HepG2 (cell line): ENCODE measurements around the gene TBCEL. TPM values are rescaled to one million over a fixed set of nuclear protein-coding genes. Genes with fewer than 3 reads are reported as not detected.
"Not testable (repeated sequence)": the region's sequence is repeated elsewhere in the genome, so short reads cannot be mapped to it uniquely, and the experiment has no call there.

Experiments
- ATAC-seq: fragments of 200-7000 bp; cut with Tn5 transposase; 3 replicates; pipeline ENCODE4 v1.9.1; 2020; ENCODE audit warnings: mild to moderate bottlenecking, moderate library complexity
- BruUV-seq: library from RNA; stranded (reverse); fragments of 400-500 nt; replicated peaks from 2 replicates; lab custom pipeline; 2021; lab: Mats Ljungman, UMichigan
- CTCF ChIA-PET: fragments of 300-600 bp; formaldehyde crosslinking; extraction: SDS; loops from one replicate; lab custom pipeline; 2021; ENCODE audit warnings: low total read pairs, inconsistent platforms, low intra/inter-chr PET ratio; lab: Yijun Ruan, JAX
- POLR2A ChIA-PET: fragments of 350-600 bp; sonication (Branson Sonifier 250); formaldehyde crosslinking; loops from one replicate; lab custom pipeline; 2020; ENCODE audit warnings: antibody characterized with exemption, inconsistent platforms; lab: Yijun Ruan, JAX
- DNase-seq: peaks from one replicate; pipeline ENCODE4 v3.0.0-alpha.2; 2015; ENCODE audit warnings: low spot score
- FAIRE-seq: peaks from 3 replicates; lab custom pipeline; 2011; peaks lifted over from hg19 to GRCh38; lab: Jason Lieb, UNC
- H2AFZ ChIP-seq: one replicate; pipeline ENCODE4 v1.6.1; 2011; ENCODE audit warnings: low read length, inconsistent platforms
- H3K27ac ChIP-seq: fragments of 300-600 bp; 3 replicates; pipeline ENCODE4 v1.8.0; 2011; ENCODE audit warnings: mixed run types, mild to moderate bottlenecking, mixed read lengths, low read length, inconsistent platforms; ENCODE audit not compliant: insufficient read depth; ENCODE audit errors: extremely low read length
- H3K27me3 ChIP-seq, 2 experiments: fragments of 200-600 bp in 1 of 2; 2 replicates in 1 of 2; 3 replicates in 1 of 2; pipeline versions ENCODE4 v1.6.0 to v1.8.0; 2011; ENCODE audit warnings: low read length in 2 of 2, mild to moderate bottlenecking in 2 of 2, moderate library complexity in 2 of 2, inconsistent platforms in 1 of 2; ENCODE audit not compliant: insufficient read depth in 2 of 2, control insufficient read depth in 1 of 2
- H3K36me3 ChIP-seq, 2 experiments: fragments of 200-600 bp in 1 of 2; replicated peaks in 1 of 2; 2 replicates in 1 of 2; 3 replicates in 1 of 2; pipeline versions ENCODE4 v1.5.1 to v1.8.0; 2011; ENCODE audit warnings: low read length in 2 of 2, inconsistent platforms in 1 of 2; ENCODE audit not compliant: insufficient read depth in 2 of 2, control insufficient read depth in 1 of 2
- H3K4me1 ChIP-seq: 2 replicates; pipeline ENCODE4 v1.5.1; 2012; ENCODE audit warnings: low read length, inconsistent platforms; ENCODE audit not compliant: insufficient read depth
- H3K4me2 ChIP-seq: 2 replicates; pipeline ENCODE4 v1.6.0; 2011; ENCODE audit warnings: low read depth, low read length, inconsistent platforms
- H3K4me3 ChIP-seq, 3 experiments: fragments of 200-600 bp in 1 of 3; sonication (generic), shearing (Covaris generic) in 1 of 3; replicated peaks in 1 of 3; 2 replicates each; pipeline ENCODE4 v1.5.1; 2011 to 2016; ENCODE audit warnings: low read length in 3 of 3, inconsistent platforms in 2 of 3, low read depth in 2 of 3, mild to moderate bottlenecking in 2 of 3, control low read depth in 1 of 3, mixed read lengths in 1 of 3; ENCODE audit not compliant: insufficient read depth in 1 of 3
- H3K79me2 ChIP-seq: one replicate; pipeline ENCODE4 v1.6.1; 2011; ENCODE audit warnings: low read length, inconsistent platforms; ENCODE audit not compliant: insufficient read depth
- H3K9ac ChIP-seq: 2 replicates; pipeline ENCODE4 v1.6.0; 2011; ENCODE audit warnings: mild to moderate bottlenecking, low read depth, low read length, inconsistent platforms; ENCODE audit not compliant: insufficient read depth
- H3K9me3 ChIP-seq: 2 replicates; pipeline ENCODE4 v1.5.1; 2012; ENCODE audit warnings: mild to moderate bottlenecking, low read length
- H4K20me1 ChIP-seq: 2 replicates; pipeline ENCODE4 v1.6.0; 2011; ENCODE audit warnings: inconsistent platforms, mild to moderate bottlenecking, low read length, moderate library complexity; ENCODE audit not compliant: insufficient read depth
- MXD3 ChIP-seq: IDR thresholded peaks from 2 replicates; pipeline ENCODE4 v1.6.1; 2016; ENCODE audit warnings: mild to moderate bottlenecking, missing biosample characterization, missing genetic modification reagents
- NKX3-1 ChIP-seq: sonication (generic); formaldehyde crosslinking; IDR thresholded peaks from 2 replicates; pipeline ENCODE4 v1.5.0; 2020; ENCODE audit warnings: missing genetic modification reagents
- ONECUT2 ChIP-seq: sonication (generic); formaldehyde crosslinking; IDR thresholded peaks from 2 replicates; pipeline ENCODE4 v1.4.0; 2020; ENCODE audit warnings: missing genetic modification reagents
- SRSF9 ChIP-seq: fragments of 200-400 bp; formaldehyde crosslinking; IDR thresholded peaks from 2 replicates; pipeline ENCODE4 v1.6.1; 2018; ENCODE audit warnings: borderline replicate concordance, mild to moderate bottlenecking, low read depth, low read length; ENCODE audit not compliant: insufficient read depth, poor library complexity, severe bottlenecking
- TRIM22 ChIP-seq: fragments of 450-650 bp; IDR thresholded peaks from 2 replicates; pipeline ENCODE4 v1.6.1; 2017
- ZC3H4 ChIP-seq: sonication (generic); formaldehyde crosslinking; IDR thresholded peaks from 2 replicates; pipeline ENCODE4 v1.4.0; 2020; ENCODE audit warnings: missing genetic modification reagents, borderline replicate concordance
- ZFP91 ChIP-seq: sonication (generic); formaldehyde crosslinking; IDR thresholded peaks from 2 replicates; pipeline ENCODE4 v1.9.0; 2022; ENCODE audit warnings: missing genetic modification reagents, mild to moderate bottlenecking, borderline replicate concordance
- ZNF256 ChIP-seq: sonication (generic); formaldehyde crosslinking; conservative IDR thresholded peaks from 2 replicates; pipeline ENCODE4 v1.4.0; 2020; ENCODE audit warnings: missing genetic modification reagents
- ZNF333 ChIP-seq: sonication (generic); formaldehyde crosslinking; IDR thresholded peaks from 2 replicates; pipeline ENCODE4 v1.4.0; 2020; ENCODE audit warnings: mild to moderate bottlenecking, missing genetic modification reagents, borderline replicate concordance
- ZNF776 ChIP-seq: sonication (generic); formaldehyde crosslinking; IDR thresholded peaks from 2 replicates; pipeline ENCODE4 v1.4.0; 2020; ENCODE audit warnings: mild to moderate bottlenecking, missing genetic modification reagents
- ZNF878 ChIP-seq: sonication (generic); formaldehyde crosslinking; IDR thresholded peaks from 2 replicates; pipeline ENCODE4 v1.8.1; 2023; ENCODE audit warnings: mild to moderate bottlenecking, missing genetic modification reagents, moderate library complexity
- WGBS: methylation state at CpG from one replicate; pipeline ENCODE4 v1.1.6; 2017; ENCODE audit warnings: low lambda C conversion rate; 5-methylcytosine and 5-hydroxymethylcytosine counted together
- in situ Hi-C: cut with HindIII; loops from 2 replicates; pipeline ENCODE4 v1.10.0; 2017; ENCODE audit warnings: low pct_unique_long_range_greater_than_20kb; ENCODE audit not compliant: extremely low pct_ligation_motif_present
- intact Hi-C: fragments of 100-400 bp; cut with micrococcal nuclease; formaldehyde crosslinking; loops from one replicate; pipeline ENCODE4 v1.10.0; 2022; ENCODE audit not compliant: unreplicated experiment
- polyA plus RNA-seq, 8 experiments: library from polyadenylated mRNA; depleted of rRNA in 3 of 8; stranded (reverse) in 7 of 8; unstranded in 1 of 8; fragments of >200 nt; fragmentation: Illumina TruSeq in 4 of 8; extraction: Trizol in 4 of 8; gene quantifications; 2 replicates each; pipeline versions ENCODE4 v1.2.1 to v1.2.3, GENCODE V29; 2011 to 2016; ENCODE audit warnings: low read depth in 4 of 8, missing spikeins in 1 of 8, mixed read lengths in 1 of 8; ENCODE audit not compliant: insufficient read depth in 1 of 8
- total RNA-seq, 5 experiments: library from RNA; depleted of rRNA; stranded (reverse); fragments of >200 nt; fragmentation: Illumina TruSeq; extraction: Trizol; gene quantifications; 2 replicates each; pipeline ENCODE4 v1.2.3, GENCODE V29; 2016; ENCODE audit warnings: low read depth in 1 of 5
- TF ChIP-seq, protein P1 (sequence below): sonication (generic); formaldehyde crosslinking; IDR thresholded peaks from 2 replicates; pipeline ENCODE4 v1.5.0; 2020; ENCODE audit warnings: mild to moderate bottlenecking, missing genetic modification reagents, moderate library complexity

TBCEL gene
- total and polyA plus RNA-seq, 2 of the 13 experiments (the other 11 are each of a cell fraction or from before 2014, with no cell fraction given) = 6.1 to 12.5 TPM

GRCh38 chr11:121018746-121019145 is 5.2 kb upstream of the TBCEL start:
- in situ Hi-C loops (no loop called here), intact Hi-C loops (no loop called here)
- Histone ChIP-seq H4K20me1 (no peaks in the 10 kb centered on the region), H2AFZ (no peak overlapping the region), H3K9ac (no peak overlapping the region), H3K36me3 (no peaks in the 10 kb centered on the region), H3K27ac (no peak overlapping the region), H3K9me3 (no peaks in the 10 kb centered on the region), H3K4me3 (no peak overlapping the region), H3K4me2 (no peak overlapping the region), H3K27me3 (no peaks in the 10 kb centered on the region), H3K4me1 (peaks cover 7% of the 10 kb centered on the region), H3K79me2 (no peaks in the 10 kb centered on the region)
- FAIRE-seq = no peak
- BruUV-seq = no TSS peak
- TF ChIP-seq ZNF878 (CRISPR knock-in tag) = no peak
- TF ChIP-seq ZNF333 (CRISPR knock-in tag) = no peak
- TF ChIP-seq ZNF776 (CRISPR knock-in tag) = no peak
- TF ChIP-seq TRIM22 = no peak
- no peak for TF ChIP-seq ZNF256 (CRISPR knock-in tag)
- no peak for TF ChIP-seq MXD3 (CRISPR knock-in tag)
- TF ChIP-seq ZFP91 (CRISPR knock-in tag) = no peak
- TF ChIP-seq, protein P1, sequence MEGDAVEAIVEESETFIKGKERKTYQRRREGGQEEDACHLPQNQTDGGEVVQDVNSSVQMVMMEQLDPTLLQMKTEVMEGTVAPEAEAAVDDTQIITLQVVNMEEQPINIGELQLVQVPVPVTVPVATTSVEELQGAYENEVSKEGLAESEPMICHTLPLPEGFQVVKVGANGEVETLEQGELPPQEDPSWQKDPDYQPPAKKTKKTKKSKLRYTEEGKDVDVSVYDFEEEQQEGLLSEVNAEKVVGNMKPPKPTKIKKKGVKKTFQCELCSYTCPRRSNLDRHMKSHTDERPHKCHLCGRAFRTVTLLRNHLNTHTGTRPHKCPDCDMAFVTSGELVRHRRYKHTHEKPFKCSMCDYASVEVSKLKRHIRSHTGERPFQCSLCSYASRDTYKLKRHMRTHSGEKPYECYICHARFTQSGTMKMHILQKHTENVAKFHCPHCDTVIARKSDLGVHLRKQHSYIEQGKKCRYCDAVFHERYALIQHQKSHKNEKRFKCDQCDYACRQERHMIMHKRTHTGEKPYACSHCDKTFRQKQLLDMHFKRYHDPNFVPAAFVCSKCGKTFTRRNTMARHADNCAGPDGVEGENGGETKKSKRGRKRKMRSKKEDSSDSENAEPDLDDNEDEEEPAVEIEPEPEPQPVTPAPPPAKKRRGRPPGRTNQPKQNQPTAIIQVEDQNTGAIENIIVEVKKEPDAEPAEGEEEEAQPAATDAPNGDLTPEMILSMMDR (CRISPR knock-in tag) = no peak
- no peak for TF ChIP-seq ONECUT2
- TF ChIP-seq ZC3H4 (CRISPR knock-in tag) = no peak
- TF ChIP-seq SRSF9 = no peak
- no peak for TF ChIP-seq NKX3-1 (CRISPR knock-in tag)
- no peak for DNase-seq
- no peak for ATAC-seq
- ChIA-PET POLR2A (no interaction called here), CTCF (no interaction called here)
- 2% methylated on average over 1 of the region's 1 CpG for WGBS

- BruUV-seq = not testable (repeated sequence)
Observed at GRCh38 chr11:121021718-121022117, 2.2 kb upstream of the TBCEL start.

More at GRCh38 chr11:121021718-121022117, 2.2 kb upstream of the TBCEL start:
- H3K36me3 ChIP-seq, H3K4me2 ChIP-seq, H3K9me3 ChIP-seq, H2AFZ ChIP-seq, CTCF ChIA-PET, ATAC-seq, H3K27me3 ChIP-seq, H4K20me1 ChIP-seq, in situ Hi-C loops, H3K4me3 ChIP-seq, DNase-seq, H3K27ac ChIP-seq, POLR2A ChIA-PET, intact Hi-C loops, H3K9ac ChIP-seq, FAIRE-seq: not testable (repeated sequence)
- no CpG with 5 or more reads among the region's 36 CpGs for WGBS
- peaks cover 21% of the 10 kb centered on the region for H3K4me1 ChIP-seq
- peaks cover 22% of the 10 kb centered on the region for H3K79me2 ChIP-seq
